NCI-H748 (cell line): ENCODE data around the gene RAB40C.

Experiments
- DNase-seq: peaks from one replicate; lab custom pipeline; 2025; ENCODE audit not compliant: unreplicated experiment; lab: John Stamatoyannopoulos, UW

RAB40C gene, protein sequence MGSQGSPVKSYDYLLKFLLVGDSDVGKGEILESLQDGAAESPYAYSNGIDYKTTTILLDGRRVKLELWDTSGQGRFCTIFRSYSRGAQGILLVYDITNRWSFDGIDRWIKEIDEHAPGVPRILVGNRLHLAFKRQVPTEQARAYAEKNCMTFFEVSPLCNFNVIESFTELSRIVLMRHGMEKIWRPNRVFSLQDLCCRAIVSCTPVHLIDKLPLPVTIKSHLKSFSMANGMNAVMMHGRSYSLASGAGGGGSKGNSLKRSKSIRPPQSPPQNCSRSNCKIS

DNA sequence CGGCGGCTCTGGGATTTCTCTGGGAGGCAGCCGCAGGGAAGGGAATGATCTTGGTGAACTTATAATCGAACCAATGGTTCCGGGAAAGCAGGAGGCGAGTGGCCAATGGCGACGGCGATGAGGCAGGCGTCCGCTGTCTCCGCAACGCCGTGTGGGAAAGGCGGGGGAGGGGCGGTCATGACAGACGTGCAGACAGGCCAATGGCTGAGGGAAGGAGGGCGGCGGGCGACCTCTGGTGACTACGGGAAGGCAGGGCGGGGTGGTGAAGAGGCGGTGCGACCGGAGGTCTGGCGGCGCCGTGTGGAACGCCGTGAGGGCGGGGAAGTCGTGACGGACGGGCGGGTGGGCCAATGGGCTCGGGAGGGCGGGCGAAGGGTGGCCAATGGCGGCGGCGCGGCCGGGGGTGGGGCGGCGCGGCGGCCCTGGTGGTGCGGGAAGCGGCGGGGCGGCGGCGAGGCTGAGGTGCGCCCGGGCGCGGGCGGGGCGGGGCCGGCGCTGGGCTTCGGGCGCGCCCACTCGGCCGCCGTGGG lies at the start of gene RAB40C:
Gene RAB40C (plus strand): TSS at position 409 of the 530 bp plus-strand sequence. CDS start 226 bp downstream, outside the sequence.
- DNase-seq, result peak; percentile 95

DNA sequence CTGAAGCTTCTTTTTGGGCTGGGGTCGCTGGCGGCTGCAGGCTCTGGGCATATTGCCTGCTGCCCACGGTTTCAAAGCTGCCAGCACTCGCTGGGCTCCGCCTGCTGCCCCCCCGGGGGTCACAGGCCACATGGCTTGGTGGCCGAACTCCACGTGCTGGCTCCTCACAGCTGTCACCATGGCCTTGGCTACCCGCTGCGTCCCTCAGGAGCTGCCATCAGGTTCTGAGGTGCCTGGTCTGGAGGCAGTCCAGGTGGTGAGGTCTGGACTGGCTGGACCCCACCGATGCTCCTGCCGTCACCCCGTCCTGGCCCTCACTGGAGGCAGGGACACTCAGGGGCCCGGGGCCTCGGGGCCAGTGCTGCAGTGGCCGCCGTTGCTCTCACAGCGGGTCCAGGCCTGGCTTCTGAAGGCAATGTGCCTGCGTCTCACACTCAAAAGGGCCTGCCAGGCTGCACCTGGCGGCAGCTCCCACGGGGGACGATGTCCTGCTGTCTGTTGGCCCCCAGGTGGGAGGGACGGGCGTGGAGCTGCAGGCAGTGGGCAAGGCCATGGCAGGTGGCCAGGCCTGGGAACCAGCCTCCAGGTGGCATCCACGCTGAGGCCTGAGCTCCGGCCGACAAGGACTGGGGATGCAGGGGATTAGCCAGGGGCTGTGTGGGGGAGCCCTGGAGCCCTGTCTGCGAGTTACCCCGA lies 49.1 kb upstream of the RAB40C start:
- DNase-seq, result no peak

DNA sequence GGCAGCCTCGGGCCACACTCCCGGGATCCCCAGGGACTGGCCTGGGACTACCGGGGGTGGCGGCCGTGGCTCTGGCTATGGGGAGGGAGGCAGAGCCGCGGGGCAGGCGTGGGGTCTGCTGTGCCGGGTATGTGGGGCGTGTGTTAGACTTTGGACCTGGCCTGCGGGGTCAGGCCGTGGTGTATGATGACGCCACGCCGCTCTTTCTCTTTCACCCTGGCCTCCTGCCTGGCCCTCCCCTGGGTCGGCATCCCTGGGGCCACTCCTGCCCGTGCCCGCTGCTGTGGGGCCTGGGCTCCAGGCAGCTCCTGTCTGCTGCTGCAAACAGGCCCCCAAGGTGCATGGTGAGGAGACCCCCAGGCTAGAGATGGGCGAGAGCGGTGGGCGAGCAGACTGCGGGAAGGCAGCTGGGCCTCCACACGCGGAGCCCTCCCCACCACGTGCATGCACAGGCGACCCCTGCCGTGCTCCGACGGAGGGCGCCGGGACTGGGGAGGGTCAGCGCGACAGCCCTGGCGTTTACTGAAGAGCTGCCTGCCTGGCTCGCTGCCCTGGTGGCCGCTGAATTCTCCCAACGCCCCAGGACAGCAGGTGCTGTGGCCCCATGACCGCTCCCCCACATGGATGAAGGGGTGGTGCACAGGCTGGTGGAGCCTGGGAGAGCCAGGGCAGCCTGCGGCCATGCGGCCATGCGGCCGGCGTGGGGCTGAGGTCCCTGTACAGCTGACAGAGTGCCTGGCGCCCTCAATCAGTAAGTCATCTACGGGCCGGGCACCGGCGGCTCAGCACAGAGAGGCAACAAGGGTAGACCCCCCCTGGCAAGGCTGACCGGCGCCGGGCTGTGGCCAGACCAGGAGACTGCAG lies 46.3 kb upstream of the RAB40C start:
- no peak for DNase-seq

DNA sequence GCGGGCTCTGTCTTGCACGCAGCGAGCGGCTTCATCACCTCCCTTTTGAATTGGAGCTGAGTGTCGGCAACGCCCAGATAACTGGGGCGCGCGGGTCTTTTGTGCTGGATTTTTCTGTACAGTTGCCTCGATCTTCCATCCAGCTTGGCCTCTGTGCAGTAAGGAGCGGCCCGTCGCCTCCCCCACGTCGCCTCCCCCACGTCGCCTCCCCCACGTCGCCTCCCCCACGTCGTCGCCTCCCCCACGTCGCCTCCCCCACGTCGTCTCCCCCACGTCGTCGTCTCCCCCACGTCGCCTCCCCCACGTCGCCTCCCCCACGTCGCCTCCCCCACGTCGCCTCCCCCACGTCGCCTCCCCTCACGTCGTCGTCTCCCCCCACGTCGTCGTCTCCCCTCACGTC lies 45.3 kb upstream of the RAB40C start:
- DNase-seq, result no peak

DNA sequence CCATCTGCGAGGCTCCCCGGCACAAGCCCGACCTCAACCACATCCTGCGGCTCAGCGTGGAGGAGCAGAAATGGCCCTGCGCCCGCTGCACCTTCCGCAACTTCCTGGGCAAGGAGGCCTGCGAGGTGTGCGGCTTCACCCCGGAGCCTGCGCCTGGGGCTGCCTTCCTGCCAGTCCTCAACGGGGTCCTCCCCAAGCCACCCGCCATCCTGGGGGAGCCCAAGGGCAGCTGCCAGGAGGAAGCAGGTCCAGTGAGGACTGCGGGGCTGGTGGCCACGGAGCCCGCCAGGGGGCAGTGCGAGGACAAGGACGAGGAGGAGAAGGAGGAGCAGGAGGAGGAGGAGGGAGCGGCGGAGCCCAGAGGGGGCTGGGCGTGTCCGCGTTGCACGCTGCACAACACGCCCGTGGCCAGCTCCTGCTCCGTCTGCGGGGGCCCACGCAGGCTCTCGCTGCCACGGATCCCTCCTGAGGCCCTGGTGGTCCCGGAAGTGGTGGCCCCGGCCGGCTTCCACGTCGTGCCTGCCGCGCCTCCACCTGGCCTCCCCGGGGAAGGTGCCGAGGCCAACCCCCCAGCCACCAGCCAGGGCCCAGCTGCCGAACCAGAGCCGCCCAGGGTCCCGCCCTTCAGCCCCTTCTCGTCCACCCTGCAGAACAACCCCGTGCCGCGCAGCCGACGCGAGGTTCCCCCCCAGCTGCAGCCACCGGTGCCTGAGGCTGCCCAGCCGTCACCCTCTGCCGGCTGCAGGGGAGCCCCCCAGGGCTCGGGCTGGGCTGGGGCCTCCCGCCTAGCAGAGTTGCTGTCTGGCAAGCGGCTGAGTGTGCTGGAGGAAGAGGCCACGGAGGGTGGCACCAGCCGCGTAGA lies 42.7 kb upstream of the RAB40C start:
- DNase-seq, result peak; percentile 55

DNA sequence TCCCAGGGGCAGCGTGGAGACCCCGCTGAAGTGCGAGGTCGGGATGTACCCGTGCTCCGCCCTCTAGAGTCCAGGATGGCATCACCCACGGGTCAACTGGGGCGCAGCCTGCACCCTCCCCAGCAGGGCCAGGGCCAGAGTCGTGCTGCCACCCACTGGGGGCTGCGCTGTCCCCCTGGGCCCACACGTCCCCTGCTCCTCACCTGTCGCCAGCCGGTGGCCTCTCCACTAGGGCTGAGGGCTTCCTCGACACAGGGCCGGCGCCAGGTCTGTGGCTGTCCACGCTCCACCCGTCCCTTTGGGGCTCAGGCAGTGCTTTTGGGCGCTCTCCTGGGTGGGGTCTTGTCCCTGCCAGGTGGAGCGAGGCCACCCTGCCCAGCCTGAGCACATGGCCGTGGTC lies 41.3 kb upstream of the RAB40C start:
- DNase-seq, result no peak

DNA sequence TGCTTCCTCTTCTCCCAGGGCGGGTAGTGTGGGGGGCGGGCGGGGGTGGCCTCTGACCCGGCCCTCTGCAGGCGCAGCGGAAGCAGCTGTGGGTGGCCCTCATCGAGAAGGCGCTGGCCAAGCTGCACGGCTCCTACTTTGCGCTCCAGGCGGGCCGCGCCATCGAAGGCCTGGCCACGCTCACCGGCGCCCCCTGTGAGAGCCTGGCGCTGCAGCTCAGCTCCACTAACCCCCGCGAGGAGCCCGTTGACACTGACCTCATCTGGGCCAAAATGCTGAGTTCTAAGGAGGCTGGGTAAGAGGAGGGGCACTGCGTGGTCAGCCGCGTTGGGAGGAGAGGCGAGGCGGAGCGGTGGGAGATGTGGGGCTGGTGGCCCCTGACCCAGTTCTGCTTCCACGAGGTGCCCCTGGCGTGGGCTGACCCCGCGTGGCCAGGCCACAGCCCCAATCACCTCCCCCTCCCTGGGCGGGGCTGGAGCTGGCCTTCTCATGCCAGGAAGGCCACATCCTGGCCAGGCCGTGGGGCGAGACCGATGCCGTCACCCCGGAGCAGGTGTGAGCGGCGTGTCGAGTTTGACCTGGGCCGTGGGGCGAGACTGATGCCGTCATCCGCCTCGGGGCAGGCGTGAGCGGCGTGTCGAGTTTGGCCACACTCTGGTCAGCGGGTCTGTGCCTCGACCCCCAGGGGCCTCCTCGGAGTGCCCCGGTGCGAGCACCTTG lies 40.2 kb upstream of the RAB40C start:
- no peak for DNase-seq

DNA sequence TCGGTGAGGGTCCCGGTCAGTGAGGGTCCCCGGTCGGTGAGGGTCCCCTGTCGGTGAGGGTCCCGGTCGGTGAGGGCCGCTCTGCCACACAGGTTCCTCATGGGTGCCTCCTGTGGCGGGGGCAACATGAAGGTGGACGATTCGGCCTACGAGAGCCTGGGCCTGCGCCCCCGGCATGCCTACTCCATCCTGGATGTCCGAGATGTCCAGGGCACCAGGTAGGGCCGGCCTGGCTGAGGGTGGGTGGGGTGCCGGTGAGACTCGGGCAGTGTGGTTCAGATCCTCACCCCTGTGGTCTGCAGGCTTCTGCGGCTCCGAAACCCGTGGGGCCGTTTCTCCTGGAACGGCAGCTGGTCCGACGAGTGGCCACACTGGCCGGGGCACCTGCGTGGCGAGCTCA lies 38.7 kb upstream of the RAB40C start:
- no peak for DNase-seq

DNA sequence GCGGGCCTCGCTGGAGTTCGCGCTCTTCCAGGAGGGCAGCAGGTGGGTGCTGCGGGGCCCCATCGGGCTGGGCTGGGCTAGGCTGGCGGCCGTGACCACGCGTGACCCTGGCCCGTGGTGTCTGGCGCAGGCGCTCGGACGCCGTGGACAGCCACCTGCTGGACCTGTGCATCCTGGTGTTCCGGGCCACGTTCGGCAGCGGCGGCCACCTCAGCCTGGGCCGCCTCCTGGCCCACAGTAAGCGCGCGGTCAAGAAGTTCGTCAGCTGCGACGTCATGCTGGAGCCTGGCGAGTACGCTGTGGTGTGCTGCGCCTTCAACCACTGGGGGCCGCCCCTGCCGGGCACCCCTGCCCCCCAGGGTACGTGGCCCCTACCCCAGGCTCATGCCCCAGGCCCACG lies 37.7 kb upstream of the RAB40C start:
- DNase-seq, result no peak

DNA sequence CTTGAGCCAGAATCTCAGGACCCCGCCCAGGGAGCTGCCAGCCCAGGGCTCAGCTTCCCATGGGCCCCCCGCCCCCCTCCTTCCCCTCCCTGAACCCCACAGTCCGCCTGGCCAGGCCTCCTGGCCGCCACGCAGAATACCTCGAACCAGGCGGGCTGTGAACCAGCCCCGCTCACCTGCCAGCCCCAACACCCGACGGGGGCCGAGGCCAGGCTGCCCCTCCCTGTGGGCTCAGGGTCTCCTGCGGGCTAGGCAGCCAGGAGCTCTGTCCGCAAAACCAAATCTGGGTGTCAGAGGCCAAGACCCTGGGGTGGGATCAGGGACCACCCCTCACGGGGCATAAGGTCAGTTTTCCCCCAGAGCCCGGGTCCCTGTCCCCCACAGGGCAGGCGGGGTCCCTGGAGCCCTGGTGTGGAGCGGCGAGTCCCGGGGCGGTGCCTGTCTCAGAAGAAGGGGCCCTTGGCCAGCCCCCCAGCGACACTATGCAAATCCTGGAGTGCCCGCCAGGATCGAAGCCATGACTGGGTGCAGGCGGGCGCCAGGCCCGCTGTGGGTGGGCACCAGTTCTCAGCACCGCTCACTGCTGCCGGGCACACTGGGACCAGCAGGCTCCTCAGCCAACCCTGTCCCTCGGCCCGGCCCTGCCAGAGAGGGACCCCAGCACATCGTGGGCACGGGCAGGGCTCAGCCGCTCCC lies 36.1 kb upstream of the RAB40C start:
- no peak for DNase-seq

DNA sequence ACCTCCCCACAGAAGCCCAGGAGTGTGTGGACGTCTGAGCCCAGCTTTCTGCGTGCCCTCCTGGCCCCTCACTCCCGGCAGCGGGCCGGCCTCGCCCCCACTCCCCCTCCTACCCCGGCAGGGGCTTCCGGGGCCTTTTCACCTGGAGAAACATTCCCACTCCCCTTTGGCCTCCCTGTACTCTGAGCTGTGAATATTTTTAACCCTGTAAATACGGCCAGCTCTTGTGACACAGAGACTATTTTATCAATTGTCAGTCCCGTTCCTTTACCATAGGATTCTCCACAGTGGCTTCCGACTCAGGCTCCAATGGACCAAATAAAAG lies 35.6 kb upstream of the RAB40C start:
- DNase-seq, result no peak

DNA sequence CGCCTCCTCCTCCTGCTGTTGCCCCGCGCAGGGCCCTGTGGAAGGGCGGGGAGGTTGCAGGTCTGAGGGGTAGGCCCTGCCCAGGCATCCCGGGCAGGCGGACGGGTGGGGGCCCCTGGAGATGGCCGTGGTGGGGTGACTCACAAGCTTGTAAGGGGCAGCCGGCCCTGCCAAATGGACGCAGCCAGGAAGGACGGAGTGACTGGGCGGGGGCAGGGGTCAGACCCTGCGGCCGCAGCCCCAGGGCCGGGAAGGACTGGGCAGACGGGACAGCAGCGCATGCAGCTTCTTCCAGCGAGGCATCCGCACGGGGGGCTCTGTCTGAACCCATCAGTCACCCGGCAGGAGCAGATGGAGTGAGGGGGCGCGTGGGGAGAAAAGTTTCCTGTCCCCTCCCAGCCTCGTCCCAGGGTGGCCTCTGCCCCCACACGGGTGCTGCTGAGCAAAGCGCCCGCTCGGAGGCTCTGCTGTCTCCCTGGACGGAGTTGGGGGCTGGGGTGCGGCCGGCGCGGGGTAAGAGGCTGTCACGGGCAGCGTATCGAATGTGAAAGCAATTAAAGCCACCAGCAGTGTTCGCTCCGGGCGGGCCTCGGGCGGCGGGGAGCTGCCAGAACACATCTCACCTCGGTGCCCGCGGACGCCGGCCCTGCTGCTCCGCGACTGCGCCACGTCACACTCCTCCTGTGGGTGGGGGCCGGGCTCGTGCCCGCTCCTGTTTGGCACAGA lies 35.1 kb upstream of the RAB40C start:
- no peak for DNase-seq

DNA sequence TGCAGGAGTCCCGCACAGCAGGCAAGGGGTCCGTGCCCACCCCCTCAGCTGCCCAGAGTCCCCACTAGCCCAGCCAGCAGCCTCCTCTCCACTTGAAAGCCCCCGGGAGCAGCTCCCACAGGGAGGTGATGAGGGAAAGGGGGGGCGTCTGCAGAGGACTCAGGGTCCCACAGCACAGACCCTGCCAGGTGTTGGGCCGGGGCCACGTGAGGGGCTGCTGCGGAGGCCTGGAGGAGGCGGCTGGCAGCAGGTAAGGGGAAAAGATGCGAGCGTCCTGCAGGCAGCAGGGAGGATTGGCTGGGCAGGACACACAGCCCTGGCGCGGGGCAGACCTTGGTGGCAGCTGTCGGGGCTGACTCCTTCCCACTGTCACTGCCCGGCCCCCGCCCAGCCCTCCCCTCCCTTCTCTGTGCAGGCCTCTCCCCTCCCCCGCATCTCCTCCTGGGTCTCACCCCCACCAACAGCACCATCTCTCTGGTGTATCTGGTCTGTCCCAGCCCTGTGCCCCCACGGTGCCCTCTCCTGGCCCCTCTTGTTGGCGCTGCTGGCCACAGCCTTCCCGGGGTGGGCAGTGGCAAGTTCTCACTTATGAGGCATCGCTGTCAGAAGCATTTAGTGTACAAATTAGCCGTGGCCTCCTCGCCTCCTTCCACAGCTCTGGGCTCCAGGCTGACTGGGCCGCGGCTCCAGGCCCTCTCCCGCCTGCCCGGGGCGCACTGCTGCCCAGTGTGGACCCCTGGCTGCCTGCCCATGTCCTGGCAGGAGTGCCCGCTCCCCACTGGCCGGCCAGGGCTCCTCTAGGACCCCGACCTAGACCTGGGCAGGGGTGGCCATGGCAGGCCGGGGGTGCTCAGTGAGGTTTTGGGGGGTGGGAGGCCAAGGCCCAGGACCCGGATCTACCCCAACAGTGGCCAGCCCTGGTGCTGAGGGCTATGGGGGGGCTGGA lies 34.1 kb upstream of the RAB40C start:
- DNase-seq, result no peak

DNA sequence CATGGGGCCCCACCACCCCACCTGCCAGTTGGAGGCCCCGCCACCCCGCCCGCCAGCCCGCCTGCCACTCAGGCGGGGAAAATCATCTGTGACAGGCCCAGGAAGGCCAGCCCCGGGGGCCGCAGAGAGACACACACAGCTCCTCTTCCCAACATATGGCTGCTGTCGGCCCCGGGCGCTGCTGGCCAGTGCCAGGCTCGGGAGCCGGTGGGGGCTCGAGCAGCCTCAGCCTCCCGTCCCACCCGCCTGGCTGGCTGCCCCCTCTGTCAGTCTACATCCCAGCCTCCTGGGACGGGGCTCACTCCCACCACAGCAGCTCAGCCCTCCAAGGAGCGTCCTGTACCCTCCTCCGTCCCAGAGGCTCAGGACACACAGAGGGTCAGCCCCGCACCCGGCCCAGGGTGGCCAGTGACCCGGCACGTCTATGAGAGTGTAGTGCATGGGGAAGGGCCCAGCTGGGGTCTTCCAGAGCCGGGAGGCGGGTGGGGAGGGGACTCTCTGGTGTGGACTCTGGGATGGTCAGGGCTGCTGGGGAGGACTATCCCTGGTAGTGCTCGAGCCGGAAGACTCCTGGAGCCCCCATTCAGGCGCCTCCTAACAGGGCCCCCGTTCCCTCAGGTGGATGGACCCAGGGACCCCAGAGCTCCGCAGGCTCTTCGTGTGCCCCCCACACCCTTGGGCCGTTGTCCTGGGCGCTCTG lies 33.2 kb upstream of the RAB40C start:
- DNase-seq, result no peak

DNA sequence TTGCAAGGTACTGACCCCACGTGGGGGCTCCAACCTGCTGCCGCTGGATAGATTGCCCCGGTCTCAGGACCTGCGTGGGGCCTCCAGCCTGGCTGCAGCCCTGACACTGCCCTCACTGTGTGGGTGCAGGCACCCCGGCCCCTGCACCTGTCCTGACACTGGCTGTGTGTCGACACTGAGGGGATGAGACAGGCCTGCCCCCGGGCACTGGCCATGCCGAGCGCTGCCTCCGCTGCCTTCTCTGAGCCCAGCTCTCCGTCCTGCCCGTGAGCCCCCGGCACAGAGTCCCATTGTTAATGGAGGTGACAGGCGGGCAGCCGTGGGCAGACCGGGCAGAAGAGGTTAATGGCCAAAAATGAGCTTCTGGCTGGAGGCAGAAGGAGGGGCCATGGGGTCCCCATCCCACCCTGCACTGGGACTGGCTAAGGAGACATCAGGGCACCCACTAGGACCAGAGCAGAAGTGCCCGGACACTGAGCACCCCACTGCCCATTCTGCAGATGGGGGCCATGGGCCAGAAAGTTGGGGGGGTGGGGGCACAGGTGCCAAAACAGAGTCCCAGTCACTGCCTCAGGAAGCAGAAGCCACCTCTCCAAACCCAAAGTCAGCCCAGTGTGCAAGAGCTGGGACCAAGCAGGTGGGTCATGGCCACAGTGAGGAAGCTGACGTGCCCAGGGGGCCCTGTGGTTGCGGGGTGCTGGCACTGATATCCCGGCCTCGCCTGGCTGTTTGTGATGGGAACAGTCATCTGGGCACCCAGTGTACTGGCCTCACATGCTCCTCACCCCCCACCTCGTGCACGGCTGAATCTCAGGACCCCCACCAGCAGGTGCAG lies 32.2 kb upstream of the RAB40C start:
- DNase-seq, result no peak

DNA sequence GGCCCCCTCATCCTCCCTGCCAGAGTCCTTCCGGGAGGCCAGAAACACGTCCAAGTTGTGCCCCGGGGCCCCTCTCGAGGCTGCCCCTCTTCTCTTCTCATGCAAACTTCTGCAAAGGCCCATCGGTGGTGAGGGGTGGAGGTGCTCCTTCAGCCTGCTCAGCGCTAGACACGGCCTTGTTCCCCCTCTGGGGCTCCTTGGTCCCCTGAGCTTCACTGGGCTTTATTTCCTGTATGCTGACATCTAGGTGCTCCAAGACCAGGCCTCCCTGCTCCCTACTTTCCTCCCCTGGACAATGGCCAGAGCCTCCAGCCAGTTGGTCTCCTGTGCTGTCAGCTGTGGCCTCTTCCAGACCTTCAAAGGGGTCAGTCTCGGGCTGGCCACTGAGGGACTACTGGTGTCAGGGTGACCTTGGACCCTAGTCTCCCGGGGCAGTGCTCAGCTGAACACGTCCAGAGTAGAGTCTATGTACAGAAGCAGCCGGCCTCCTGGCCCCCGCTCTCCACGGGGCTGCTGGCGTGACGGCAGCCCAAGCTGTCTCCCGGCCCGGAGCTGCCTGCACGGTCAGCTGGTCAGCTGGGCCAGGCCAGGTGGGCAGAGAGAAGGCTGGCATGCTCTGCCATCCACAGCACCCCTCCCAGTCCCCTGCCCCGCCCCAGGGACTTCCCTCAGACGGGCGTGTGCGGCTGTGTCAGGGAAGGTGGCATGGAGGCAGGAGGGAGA lies 31.4 kb upstream of the RAB40C start:
- no peak for DNase-seq
